Calu3 (cell line): ENCODE measurements around the gene BDKRB1. TPM values are rescaled to one million over a fixed set of nuclear protein-coding genes. Genes with fewer than 3 reads are reported as not detected.
"Not testable (repeated sequence)": the region's sequence is repeated elsewhere in the genome, so short reads cannot be mapped to it uniquely, and the experiment has no call there.

Experiments
- BruUV-seq: library from RNA; stranded (reverse); fragments of 400-500 nt; replicated peaks from 2 replicates; lab custom pipeline; 2021; lab: Mats Ljungman, UMichigan
- CTCF ChIA-PET: fragments of 300-600 bp; sonication (Branson Sonifier 250); formaldehyde crosslinking; loops from one replicate; lab custom pipeline; 2022; ENCODE audit warnings: antibody characterized with exemption; lab: Charles Lee
- DNase-seq: peaks from one replicate; pipeline ENCODE4 v3.0.0; 2022
- H3K27ac Mint-ChIP-seq: one replicate; pipeline ENCODE4 v1.8.0; 2022; ENCODE audit warnings: mixed read lengths; ENCODE audit not compliant: unreplicated experiment
- H3K27me3 Mint-ChIP-seq: one replicate; pipeline ENCODE4 v1.8.0; 2022; ENCODE audit warnings: mixed read lengths; ENCODE audit not compliant: unreplicated experiment
- H3K36me3 Mint-ChIP-seq: one replicate; pipeline ENCODE4 v1.8.0; 2022; ENCODE audit warnings: mild to moderate bottlenecking, moderate library complexity, mixed read lengths; ENCODE audit not compliant: insufficient read depth, unreplicated experiment
- H3K4me1 Mint-ChIP-seq: one replicate; pipeline ENCODE4 v1.8.0; 2022; ENCODE audit warnings: mild to moderate bottlenecking, low read depth, mixed read lengths; ENCODE audit not compliant: unreplicated experiment
- H3K4me3 Mint-ChIP-seq: one replicate; pipeline ENCODE4 v1.8.0; 2022; ENCODE audit warnings: mild to moderate bottlenecking, low read depth, moderate library complexity, mixed read lengths; ENCODE audit not compliant: unreplicated experiment
- H3K9me3 Mint-ChIP-seq: one replicate; pipeline ENCODE4 v1.8.0; 2022; ENCODE audit warnings: low read depth, mixed read lengths; ENCODE audit not compliant: unreplicated experiment
- CTCF ChIP-seq: fragments of 200-600 bp; IDR thresholded peaks from one replicate; pipeline ENCODE4 v1.8.0; 2022; ENCODE audit warnings: antibody characterized with exemption; ENCODE audit not compliant: unreplicated experiment
- intact Hi-C: fragments of 100-400 bp; cut with micrococcal nuclease; formaldehyde crosslinking; loops from one replicate; pipeline ENCODE4 v1.10.0; 2022; ENCODE audit not compliant: unreplicated experiment
- total RNA-seq: library from RNA; stranded (reverse); gene quantifications from 2 replicates; pipeline ENCODE4 v1.2.3, GENCODE V29; 2022

Gene BDKRB1
- total RNA-seq, 1 experiment from 2014 or later, result not detected

- H3K36me3 Mint-ChIP-seq, result peaks cover 5% of the 10 kb centered on the region
- intact Hi-C loops, result no loop called here
- H3K27ac Mint-ChIP-seq, result no peak overlapping the region
- BruUV-seq, result no TSS peak
- TF ChIP-seq CTCF, result no peak
- DNase-seq, result no peak
- peaks cover 3% of the 10 kb centered on the region for H3K9me3 Mint-ChIP-seq
- CTCF ChIA-PET, result no interaction called here
- H3K4me1 Mint-ChIP-seq, result no peaks in the 10 kb centered on the region
- H3K4me3 Mint-ChIP-seq, result no peak overlapping the region
- H3K27me3 Mint-ChIP-seq, result peaks cover 14% of the 10 kb centered on the region
These were observed 12.2 kb upstream of the BDKRB1 start for GRCh38 chr14:96243785-96244184.

GRCh38 chr14:96245074-96245473 is 10.9 kb upstream of the BDKRB1 start:
- H3K4me3 Mint-ChIP-seq, CTCF ChIA-PET, H3K36me3 Mint-ChIP-seq, BruUV-seq, H3K9me3 Mint-ChIP-seq, H3K27ac Mint-ChIP-seq, H3K4me1 Mint-ChIP-seq, intact Hi-C loops, DNase-seq: not testable (repeated sequence)
- peaks cover 14% of the 10 kb centered on the region for H3K27me3 Mint-ChIP-seq

- peaks cover 3% of the 10 kb centered on the region for H3K9me3 Mint-ChIP-seq
- H3K27ac Mint-ChIP-seq, result no peak overlapping the region
- no TSS peak for BruUV-seq
- H3K4me3 Mint-ChIP-seq, result no peak overlapping the region
- H3K36me3 Mint-ChIP-seq, result peaks cover 5% of the 10 kb centered on the region
- no peaks in the 10 kb centered on the region for H3K4me1 Mint-ChIP-seq
- peaks cover 14% of the 10 kb centered on the region for H3K27me3 Mint-ChIP-seq
- CTCF ChIA-PET, result no interaction called here
- no peak for DNase-seq
- no peak for TF ChIP-seq CTCF
- intact Hi-C loops, result no loop called here
These were observed 10.1 kb upstream of the BDKRB1 start for GRCh38 chr14:96245710-96246538.

GRCh38 chr14:96246539-96246847 is 9.5 kb upstream of the BDKRB1 start:
- peaks cover 20% of the 10 kb centered on the region for H3K27me3 Mint-ChIP-seq
- no TSS peak for BruUV-seq
- H3K4me3 Mint-ChIP-seq, result no peak overlapping the region
- CTCF ChIA-PET, result no interaction called here
- no peak overlapping the region for H3K27ac Mint-ChIP-seq
- DNase-seq, result no peak
- peaks cover 3% of the 10 kb centered on the region for H3K9me3 Mint-ChIP-seq
- peaks cover 5% of the 10 kb centered on the region for H3K36me3 Mint-ChIP-seq
- no peak for TF ChIP-seq CTCF
- intact Hi-C loops, result no loop called here
- H3K4me1 Mint-ChIP-seq, result no peaks in the 10 kb centered on the region

GRCh38 chr14:96247031-96247430 is 9.0 kb upstream of the BDKRB1 start:
- Mint-ChIP-seq H3K4me3 (no peak overlapping the region), H3K27ac (no peak overlapping the region), H3K36me3 (peaks cover 5% of the 10 kb centered on the region), H3K27me3 (peaks cover 21% of the 10 kb centered on the region), H3K4me1 (no peaks in the 10 kb centered on the region), H3K9me3 (peaks cover 3% of the 10 kb centered on the region)
- DNase-seq, result no peak
- intact Hi-C loops, result no loop called here
- no TSS peak for BruUV-seq
- CTCF ChIA-PET, result no interaction called here
- no peak for TF ChIP-seq CTCF
